HepG2 (cell line): ENCODE results near the gene SHLD1.

ENCODE experiments used
- KDM5A ChIP-seq: fragments of 200-600 bp; sonication (generic); IDR thresholded peaks from 2 replicates; pipeline ENCODE4 v1.7.0; 2018; ENCODE audit warnings: antibody characterized with exemption, mild to moderate bottlenecking, low read length, borderline replicate concordance
- MAFF ChIP-seq: IDR thresholded peaks from 2 replicates; pipeline ENCODE4 v1.6.1; 2011; ENCODE audit warnings: low read depth, low read length, improper control_type of control experiment

- no peak for TF ChIP-seq MAFF
- no peak for TF ChIP-seq KDM5A
Measured at GRCh38 chr20:5719861-5720403, 30.3 kb upstream of the SHLD1 start.
